HepG2 (cell line): Measurements from ENCODE around the gene CD4.

Experiments used
- ARHGAP35 ChIP-seq: sonication (generic); formaldehyde crosslinking; IDR thresholded peaks from 2 replicates; pipeline ENCODE4 v1.9.0; 2022; ENCODE audit warnings: mild to moderate bottlenecking, inconsistent platforms, moderate library complexity, missing genetic modification reagents, borderline replicate concordance
- BCL3 ChIP-seq: sonication (generic); formaldehyde crosslinking; IDR thresholded peaks from 2 replicates; pipeline ENCODE4 v1.5.1; 2020; ENCODE audit warnings: mild to moderate bottlenecking, missing genetic modification reagents, moderate library complexity
- CTCF ChIP-seq: sonication (generic); formaldehyde crosslinking; IDR thresholded peaks from 2 replicates; pipeline ENCODE4 v1.5.0; 2020; ENCODE audit warnings: mild to moderate bottlenecking, missing genetic modification reagents, moderate library complexity
- NFRKB ChIP-seq: fragments of 450-650 bp; IDR thresholded peaks from 2 replicates; pipeline ENCODE4 v1.6.1; 2017
- NR3C1 ChIP-seq: sonication (generic); formaldehyde crosslinking; IDR thresholded peaks from 2 replicates; pipeline ENCODE4 v1.4.0; 2020; ENCODE audit warnings: missing genetic modification reagents
- PATZ1 ChIP-seq: sonication (generic); formaldehyde crosslinking; IDR thresholded peaks from 2 replicates; pipeline ENCODE4 v1.4.0; 2020; ENCODE audit warnings: missing genetic modification reagents
- RXRA ChIP-seq: sonication (generic); formaldehyde crosslinking; IDR thresholded peaks from 2 replicates; pipeline ENCODE4 v1.5.1; 2020; ENCODE audit warnings: missing genetic modification reagents
- STAG1 ChIP-seq: sonication (generic); formaldehyde crosslinking; IDR thresholded peaks from 2 replicates; pipeline ENCODE4 v1.4.0; 2020; ENCODE audit warnings: missing genetic modification reagents
- ZNF558 ChIP-seq: sonication (generic); formaldehyde crosslinking; IDR thresholded peaks from 2 replicates; pipeline ENCODE4 v1.9.0; 2022; ENCODE audit warnings: mild to moderate bottlenecking, missing genetic modification reagents, borderline replicate concordance

- no peak for TF ChIP-seq STAG1 (CRISPR knock-in tag)
- no peak for TF ChIP-seq NR3C1
- TF ChIP-seq RXRA (CRISPR knock-in tag) = no peak
- TF ChIP-seq CTCF (CRISPR knock-in tag) = no peak
- TF ChIP-seq ZNF558 (CRISPR knock-in tag) = no peak
- no peak for TF ChIP-seq PATZ1 (CRISPR knock-in tag)
- TF ChIP-seq ARHGAP35 (CRISPR knock-in tag) = no peak
- no peak for TF ChIP-seq NFRKB
- TF ChIP-seq BCL3 (CRISPR knock-in tag) = no peak
Measured at GRCh38 chr12:6782850-6783566, 6.3 kb upstream of the CD4 start.
